Dermis blood vessel endothelial cell (primary cell): ENCODE measurements around the gene IMMP2L. TPM values are rescaled to one million over a fixed set of nuclear protein-coding genes. Genes with fewer than 3 reads are reported as not detected.
A peak's percentile ranks its signal among the peaks of the same experiment; 100 is the strongest.

Source experiments
- DNase-seq: peaks from one replicate; pipeline ENCODE4 v3.0.0; 2010
- total RNA-seq: library from RNA; depleted of rRNA; stranded (reverse); fragments of >200 nt; gene quantifications from 2 replicates; pipeline ENCODE4 v1.2.3, GENCODE V29; 2014

IMMP2L gene
- total RNA-seq, 1 donor from 2014 or later = 8.8 TPM

DNA sequence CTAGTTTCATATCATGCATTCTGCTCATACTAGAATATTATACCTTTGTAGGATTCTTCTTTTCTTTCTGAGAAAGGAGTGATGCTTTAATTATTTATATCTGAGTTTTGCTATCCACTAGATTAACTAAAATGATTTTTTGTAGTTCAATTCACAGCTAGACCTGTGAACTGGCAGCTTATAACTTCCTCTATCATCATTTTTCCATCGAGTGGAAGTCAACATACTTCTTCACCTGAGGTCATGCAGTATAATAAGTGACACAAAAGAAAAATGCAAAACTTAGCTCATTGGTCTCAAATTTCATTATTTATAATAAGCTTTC, 463.4 kb downstream of the IMMP2L start:
- DNase-seq = no peak

DNA sequence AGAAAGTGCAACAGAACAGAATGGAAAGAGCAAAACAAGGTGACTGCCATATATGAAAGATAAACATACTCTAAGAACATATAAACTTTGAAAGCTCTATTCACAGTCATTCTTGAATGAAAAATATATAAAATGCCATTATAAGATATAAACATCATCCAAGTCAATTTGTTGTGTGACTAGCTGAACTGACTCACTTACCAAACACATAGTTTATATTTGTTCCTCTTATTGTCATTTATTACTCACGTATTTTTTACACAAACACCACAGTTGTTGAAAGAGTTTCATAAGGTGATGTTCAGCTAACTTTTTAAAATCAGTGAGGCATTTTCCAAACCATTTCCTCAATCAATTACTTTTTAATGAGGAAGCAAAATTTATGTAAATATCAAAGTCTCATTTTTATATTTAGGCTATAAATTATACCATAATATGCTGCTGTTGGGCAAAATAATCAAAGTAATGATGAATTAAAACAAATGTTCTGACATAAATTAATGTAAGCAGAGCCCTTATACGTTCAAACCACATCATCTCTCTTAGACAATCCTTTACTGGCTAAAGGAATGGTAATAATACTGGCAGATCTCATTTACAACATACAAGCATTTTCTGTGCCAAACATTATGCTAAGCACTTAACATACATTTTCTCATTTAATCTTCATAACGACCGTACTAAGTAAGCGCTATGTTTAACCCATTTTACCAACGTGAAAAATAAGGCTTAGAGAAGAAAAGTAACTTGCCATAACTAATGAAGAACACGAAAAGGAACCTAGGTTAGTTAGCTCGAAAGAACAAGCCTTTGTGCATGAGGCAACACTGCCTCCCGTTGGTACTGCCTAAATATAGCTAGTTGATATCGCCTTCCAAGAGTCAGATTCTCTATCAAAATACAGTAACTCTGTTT, 464.0 kb downstream of the IMMP2L start:
- peak; percentile 51 for DNase-seq

DNA sequence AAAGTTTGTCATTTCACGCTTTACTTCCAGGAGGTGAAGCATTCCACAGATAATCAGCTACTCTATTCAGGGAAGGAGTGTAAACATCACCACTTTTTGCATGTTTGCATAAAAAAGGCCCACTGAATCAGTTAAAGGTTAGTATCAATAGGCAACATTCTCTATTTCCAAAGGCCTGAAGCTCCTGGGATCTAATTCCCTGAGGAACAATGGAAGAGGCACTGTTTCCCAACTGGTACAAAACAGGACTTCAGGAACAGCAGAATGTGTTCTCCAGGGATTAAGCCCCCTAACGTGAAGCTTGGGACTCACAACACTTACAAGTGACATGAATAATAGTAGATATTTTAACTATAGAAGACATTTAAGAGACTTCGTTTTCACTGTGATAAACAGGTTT, 465.3 kb downstream of the IMMP2L start:
- DNase-seq = no peak

DNA sequence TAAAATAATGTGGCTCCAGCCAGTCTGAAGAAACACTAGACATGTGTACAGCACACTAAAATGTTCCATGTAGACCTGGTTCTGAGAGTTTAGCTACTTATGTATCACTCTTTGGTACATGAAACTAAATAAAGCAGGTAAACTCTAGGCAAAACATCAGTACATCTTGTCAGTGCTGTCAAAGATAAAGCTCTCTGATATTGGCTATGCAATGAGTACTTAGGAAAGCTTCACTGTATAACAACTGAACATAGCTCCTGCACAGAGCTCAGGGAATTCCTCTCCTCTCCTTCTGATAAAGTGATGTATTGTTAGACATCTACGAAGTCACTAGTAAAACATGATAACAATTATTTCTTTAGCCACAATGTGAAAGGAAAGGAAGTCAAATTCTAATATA, 467.9 kb downstream of the IMMP2L start:
- no peak for DNase-seq

DNA sequence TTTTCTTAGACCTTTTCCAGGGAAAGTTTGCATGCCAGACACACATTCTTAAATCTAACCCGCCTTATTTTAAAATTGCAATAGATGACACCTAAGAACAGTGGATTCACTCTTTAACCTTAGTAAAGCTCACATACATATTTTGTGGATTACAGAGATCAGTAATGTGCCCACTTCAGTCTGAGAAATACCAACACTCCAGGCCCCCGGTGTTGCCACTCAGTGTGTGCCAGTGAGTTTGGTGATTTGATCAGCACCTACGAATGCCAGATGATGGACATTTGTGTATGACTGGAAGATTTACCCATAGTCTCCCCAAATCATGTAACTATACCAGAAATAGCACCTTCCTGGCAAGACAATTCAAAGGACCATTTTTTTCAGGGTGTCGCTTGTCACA, 468.8 kb downstream of the IMMP2L start:
- DNase-seq = no peak

DNA sequence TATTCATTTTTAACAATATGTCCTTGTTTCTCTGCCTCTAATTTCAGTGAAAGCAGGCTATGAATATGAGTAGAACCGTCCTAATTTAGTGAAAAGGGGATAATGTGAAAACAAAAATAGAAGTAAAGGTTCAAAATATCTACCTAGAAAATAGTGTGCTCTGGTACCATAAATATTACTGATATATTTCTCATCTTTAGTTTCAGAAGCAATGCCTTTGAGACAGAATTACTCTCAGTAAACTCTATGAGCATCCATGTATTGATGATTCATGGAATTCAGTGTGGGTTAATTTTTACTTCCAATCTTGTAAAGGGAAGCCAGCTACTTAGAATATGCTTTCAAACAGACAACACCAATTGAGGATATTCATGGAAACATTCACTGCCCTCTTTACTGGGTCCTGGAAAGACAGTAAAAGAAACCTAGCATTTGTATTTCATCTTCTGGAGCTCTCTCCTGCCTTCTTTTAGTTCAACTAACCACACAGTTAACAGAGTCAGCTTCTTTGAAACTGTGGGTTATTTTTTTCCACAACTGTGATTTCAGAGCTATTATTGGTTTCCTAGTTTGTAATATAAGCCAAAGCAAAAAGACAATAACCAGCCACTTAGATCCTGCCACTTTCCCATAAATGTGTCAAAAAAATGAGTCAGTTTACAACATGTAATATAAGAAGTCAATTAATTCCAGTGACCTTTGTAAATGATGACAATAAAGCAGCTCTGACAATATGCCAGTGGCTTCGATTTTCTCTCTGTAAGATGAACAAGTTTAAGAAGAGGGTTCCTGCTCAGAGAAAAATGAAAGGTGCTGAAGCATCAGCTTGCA, 469.7 kb downstream of the IMMP2L start:
- DNase-seq = no peak

DNA sequence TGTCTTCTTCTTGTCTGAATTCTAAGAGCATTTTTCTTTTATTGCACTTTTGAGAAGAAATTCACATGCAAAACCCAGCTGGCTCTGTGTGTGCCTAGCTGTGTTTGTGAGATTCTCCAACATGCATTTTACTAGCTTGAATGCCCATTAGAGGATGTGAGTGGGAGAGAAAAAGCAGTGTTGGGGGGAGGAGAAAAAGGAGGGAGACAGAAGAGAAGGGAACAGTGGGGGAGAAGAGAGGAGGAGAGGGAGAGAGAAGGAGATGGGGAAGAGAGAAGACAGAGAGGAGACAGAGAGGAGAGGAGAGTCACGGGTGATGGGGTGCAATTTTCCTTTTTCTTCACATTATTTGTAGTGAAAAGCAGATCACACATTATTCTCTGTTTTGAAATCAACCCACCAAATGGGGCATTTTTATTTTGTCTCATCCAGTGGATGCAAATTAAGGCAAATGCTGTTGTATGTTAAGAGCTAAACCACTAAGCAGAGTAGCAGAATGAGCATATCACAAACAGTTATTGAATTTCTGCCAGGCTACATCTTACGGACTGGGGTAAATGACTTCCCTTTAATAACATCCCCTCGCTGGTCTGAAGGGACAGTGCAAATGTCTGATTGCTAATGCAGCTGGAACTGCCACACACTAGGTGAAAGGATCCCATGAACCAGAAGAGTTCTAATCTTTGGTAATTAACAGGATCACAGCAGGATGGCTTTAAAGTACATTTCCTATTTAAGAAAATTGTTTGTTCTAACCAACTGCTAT, 470.5 kb downstream of the IMMP2L start:
- DNase-seq = peak; percentile 27

DNA sequence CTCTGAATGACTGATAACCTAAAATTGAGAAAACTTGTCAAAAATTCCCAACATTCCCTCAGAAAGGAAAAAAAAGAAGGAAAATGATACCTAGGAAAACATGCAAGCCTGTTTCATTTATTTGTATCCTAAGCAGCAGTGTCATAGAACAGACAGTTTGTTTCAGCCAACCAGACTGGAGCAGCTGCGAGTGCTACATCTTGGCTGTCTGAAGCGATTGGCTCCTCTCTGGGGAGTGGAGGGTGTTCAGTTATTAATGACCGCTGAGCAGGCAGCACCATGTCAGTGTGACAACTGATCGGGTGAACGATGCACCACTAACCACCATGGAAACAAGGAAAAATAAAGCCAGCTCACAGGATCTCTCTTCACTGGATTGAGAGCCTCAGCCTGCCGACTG, 471.4 kb downstream of the IMMP2L start, which contains the start of gene LRRN3:
TSS of gene LRRN3 (plus strand) at position 282 of the 400 bp plus-strand sequence. CDS start 31,646 bp downstream, outside the sequence.
- DNase-seq = no peak

DNA sequence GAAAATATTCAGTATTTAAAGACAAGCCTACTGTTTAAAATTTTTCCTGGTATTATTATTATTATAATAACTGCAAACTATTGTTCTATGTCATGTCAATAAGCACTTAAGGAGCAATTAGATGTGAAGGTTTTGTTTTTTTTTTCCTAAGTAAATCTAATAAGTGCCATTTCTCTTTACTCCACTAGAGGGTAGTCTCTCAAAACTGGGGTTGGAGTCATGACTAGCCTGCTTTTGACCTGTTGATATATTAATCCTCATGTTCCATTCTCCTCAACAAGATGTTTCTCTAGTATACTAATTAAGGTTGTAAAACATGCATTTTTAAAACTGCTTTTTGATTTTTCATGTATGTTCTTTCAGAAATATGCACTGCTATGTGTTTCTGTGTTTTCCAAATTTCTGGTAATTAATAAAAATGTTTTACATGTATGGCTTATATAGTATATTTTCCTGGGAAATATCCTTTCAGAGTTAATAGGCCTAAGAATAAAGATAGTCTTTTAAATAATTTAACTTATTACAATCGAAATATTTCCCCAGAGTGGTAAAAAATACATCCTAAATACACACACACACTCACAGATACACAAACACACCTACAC, 472.4 kb downstream of the IMMP2L start:
- DNase-seq = peak; percentile 70

DNA sequence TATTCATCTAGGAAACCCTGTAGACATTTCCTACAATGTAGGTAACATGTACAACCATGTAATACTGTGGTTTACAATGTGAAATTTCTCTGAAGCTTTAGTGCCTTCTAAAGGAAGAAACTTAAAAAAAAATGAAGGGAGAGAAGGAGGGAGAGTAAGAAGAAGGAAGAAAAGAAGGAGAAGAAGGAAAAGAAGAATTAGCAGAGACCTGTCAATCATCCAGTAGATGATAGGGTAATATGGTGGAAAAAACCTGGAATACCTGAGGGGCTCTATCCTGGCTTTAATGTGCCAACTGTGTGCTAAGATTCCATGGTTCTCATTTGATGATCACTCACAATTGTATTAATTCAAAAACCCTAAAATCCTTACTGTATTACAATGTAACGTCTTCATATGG, 474.0 kb downstream of the IMMP2L start:
- no peak for DNase-seq

DNA sequence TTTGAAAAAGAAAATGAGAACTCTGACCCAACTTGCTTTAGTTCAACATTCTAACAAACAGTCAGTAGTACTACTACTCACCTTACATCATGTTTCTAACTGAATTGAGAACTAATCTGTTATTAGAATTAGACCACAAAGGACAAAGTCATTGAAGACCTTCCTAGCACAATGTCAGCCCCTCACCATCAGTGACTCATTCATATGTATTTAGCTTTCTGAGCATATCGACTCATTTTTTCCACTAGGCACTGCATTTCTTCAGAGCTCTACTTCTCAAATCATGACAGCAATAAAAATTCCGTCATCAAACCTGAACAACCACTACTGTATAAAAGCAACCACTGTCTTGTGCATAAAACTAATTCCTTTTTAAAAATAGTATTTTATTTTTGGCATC, 475.8 kb downstream of the IMMP2L start:
- DNase-seq = no peak

DNA sequence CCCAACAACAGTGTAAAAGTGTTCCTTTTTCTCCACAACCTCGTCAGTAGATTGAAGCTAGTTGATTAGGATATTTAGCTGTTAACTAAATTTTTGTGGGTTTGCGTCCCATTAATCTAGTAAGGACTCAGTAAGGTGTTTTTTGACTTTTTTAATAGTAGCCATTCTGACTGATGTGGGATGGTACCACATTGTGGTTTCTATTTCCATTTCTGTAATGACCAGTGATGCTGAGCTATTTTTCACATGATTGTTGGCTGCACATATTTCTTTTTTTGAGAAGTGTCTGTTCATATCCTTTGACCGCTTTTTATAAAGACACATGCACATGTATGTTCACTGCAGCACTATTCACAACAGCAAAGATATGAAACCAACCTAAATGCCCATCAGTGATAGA, 476.9 kb downstream of the IMMP2L start:
- DNase-seq = no peak

DNA sequence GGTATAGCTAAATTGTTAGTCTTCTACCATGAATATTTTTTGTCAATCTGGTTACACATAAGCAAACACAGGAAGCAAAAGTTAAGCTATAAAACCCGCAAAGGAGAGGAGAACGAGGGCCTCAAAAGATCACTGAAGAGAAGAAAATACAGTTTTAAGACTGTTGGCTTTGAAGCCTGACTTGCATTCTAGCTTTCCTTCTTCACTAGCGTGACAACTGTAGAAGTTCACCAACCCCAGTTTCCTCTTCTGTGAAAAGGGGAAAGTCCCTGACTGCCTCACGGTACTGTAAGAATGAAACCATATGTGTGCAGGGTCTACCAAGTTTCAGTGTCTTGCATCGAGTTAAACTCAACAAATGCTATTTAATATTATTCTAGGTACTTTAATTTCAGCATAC, 478.9 kb downstream of the IMMP2L start:
- DNase-seq = peak; percentile 39

DNA sequence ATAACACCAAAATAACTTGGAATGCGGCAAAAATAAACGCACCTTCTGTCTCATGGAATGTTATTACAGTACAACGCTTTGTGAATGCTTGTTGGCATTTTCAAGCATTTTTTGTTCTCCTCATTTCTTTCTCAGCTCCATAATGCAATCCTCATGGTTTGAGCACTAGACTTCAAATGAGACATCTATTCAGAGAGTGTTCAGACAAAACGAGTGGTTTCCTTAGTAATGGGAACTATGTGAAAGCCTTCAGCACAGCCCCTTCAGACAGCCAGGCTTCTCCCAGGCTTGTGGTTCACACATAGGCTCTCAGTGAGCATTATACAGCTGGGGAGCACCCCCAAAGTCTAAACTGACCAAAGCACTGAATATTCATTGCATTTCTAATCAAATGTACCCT, 479.9 kb downstream of the IMMP2L start:
- DNase-seq = no peak

DNA sequence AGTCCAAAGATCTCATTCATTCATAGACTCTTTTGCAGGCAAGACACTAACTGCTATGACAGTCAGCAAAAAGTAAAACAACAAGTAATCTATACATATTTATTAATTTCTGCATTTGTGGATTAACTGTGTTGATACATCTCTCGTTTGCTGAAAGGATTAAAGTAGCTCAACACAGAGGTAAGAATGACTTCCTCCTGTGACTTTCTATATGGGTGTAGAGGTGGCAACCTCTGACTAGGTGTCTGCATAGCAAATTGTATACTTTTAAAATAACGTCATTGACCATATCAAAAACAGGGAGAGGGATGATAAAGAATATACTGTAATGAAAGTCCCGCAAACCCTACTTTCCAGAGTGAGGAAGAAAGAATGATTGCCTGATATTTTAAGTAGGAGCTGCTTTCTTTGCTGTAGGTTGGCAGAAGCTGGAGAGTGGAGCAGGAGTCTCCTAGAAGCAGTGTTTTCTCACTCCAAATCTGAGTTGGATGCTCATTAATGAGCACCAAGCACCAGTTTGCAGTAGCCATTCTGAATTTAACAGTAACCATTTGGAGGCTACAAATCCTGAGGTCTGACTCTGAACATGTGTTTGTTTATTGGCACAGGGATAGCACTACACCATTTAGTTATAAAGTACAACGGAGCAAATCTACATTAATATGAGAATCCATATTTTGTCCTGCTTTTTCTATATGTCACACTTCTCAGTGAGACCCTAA, 480.6 kb downstream of the IMMP2L start:
- DNase-seq = no peak

DNA sequence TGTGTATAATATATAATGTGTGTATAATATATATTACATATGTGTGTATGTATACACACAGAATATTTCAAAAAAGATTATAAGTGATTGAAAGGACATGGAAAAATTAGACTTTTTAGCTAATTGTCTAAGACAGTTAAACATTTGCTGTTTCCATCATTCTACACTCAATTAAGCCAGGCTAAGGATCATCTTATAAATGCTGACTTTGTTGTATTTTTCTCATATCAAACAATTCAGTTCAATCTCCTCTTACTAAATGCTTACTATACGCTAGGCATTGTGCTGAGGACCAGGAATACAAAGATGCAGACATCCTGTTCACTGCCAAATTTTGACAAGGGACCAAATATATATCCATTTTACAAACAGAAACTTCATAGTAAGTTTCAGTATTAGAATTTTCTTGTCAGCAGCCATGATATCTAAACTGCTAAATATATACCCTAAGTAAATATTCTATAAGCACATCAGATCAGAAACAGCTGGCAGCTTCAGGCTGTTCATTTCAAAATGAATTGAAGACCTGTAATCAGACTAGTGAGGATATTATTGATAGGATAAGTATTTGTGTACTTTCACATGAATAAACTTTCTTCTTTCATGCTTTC, 481.7 kb downstream of the IMMP2L start:
- no peak for DNase-seq

DNA sequence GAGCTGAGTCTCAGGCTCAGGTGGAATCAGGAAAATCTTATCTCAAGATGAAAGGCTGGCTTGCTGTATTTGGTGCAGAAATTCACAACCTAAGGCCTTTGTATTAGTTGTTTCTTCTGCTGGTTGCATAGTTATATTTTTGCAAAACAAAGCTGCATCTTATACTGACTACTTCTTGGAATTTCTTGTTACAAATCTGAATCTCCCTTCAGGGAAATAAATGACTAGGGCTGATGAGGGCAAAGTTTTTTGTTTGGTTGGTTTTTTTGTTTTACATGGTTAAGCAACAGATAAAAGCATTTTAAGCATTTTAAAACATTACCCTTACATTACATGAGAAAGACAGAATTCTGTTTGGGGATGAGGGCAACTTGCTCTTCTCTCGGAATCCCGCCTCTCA, 485.3 kb downstream of the IMMP2L start:
- no peak for DNase-seq

DNA sequence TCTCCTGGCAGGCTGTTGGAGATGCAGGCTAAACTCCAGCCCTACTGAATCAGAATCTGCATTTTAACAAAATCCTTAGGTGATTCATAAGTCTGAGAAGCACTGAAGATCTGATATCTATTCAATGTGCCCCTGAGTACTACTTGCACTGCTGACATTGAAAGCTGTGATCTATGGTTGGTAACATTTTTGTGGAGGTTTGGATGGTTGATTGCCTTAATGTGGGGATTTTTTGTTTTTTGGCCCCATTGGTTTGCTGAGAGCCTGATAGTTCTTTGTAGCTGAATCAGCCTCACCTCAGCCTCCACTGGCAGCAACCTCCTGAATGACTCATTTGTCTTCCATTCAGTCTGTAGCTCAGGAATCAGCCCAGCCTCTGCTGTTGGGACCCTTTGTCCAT, 486.1 kb downstream of the IMMP2L start:
- DNase-seq = no peak

DNA sequence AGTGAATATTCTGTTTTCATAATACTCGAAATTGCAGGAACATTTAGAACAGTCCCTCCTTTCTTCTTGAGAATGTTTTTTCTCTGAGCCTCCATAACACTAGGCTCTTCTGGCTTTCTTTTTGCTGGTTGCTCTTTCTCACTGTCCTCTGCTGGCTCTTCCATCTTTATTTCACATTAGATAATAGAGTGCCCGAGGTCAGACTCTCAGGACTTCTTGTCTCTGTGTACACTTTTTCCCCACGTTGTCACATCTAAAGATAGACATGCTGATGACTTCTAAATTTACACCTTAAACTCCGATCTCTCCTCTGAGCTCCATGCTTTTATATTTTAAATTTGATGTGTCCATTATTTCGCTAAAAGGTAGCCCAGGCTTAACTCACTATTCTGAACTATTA, 486.8 kb downstream of the IMMP2L start:
- no peak for DNase-seq

DNA sequence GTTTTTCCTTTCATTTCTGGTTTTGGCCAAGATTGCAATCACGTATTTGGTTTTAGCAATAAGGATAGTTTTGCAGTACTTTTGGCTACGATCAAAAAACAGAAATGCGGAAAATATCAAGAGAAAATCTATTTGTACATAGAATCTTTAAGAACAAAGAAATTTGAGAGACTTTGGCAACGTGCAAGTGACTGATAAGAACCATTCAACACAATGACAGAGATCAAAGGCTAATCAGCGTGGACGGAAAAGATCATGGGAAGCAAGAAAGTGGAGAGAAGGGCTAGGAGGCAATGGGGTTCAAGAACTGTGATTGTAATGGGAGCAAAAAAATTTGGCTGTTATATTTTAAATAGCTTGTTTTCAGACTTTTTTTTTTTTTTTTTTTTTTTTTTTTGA, 487.5 kb downstream of the IMMP2L start:
- DNase-seq = no peak

DNA sequence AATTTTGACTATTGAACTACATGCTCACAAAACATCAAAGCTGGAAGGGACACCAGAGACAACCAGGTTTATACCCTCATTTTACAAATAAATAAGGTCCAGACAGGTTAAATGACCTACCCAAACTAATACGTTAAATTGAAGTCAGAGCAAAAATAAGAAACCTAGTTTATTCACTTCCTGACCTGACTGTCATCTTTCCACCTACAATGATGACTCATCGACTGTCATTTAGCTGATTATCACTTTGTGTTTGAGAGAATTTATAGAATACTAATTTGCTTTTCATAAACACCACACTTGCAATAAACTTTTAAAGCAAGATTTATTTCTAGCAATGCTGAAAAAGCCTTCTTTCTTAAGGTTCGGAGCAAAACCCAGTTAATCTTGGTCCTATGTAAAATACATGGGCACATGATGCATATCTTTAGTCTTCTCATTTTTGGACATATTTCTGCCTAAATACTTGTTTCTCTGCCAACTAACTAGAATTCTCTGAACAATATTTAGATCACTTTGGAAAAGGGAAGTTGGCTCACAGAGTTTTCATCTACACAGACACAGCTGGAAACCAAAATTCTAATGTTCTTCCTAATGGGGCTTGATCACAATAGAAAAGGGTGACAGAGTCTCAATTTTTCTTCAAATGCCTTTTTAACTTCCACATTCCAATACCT, 488.1 kb downstream of the IMMP2L start:
- no peak for DNase-seq
